Activated T-cell treated with anti-CD3 and anti-CD28 coated beads, Interleukin-2, amount 50 U/mL, for 24 hours (primary cell): ENCODE measurements around the gene AMFR.
"Not testable (repeated sequence)": the region's sequence is repeated elsewhere in the genome, so short reads cannot be mapped to it uniquely, and the experiment has no call there.

ENCODE experiments used
- DNase-seq: peaks from one replicate; pipeline ENCODE4 v3.0.0-alpha.2; 2020
- H3K27ac Mint-ChIP-seq: 2 replicates; pipeline ENCODE4 v1.8.0; 2020; ENCODE audit warnings: mild to moderate bottlenecking, mixed read lengths
- H3K27me3 Mint-ChIP-seq: 2 replicates; pipeline ENCODE4 v1.8.0; 2020; ENCODE audit warnings: mixed read lengths
- H3K36me3 Mint-ChIP-seq: 2 replicates; pipeline ENCODE4 v1.8.0; 2020; ENCODE audit warnings: low read depth, mixed read lengths
- H3K4me1 Mint-ChIP-seq: 2 replicates; pipeline ENCODE4 v1.8.0; 2020; ENCODE audit warnings: low read depth, mixed read lengths
- H3K4me3 Mint-ChIP-seq: 2 replicates; pipeline ENCODE4 v1.8.0; 2020; ENCODE audit warnings: mild to moderate bottlenecking, moderate library complexity, mixed read lengths
- H3K9me3 Mint-ChIP-seq: 2 replicates; pipeline ENCODE4 v1.8.0; 2020; ENCODE audit warnings: mixed read lengths

AMFR gene

GRCh38 chr16:56388209-56388608, 37.1 kb downstream of the AMFR start:
- H3K9me3 Mint-ChIP-seq: peaks cover 6% of the 10 kb centered on the region
- H3K4me3 Mint-ChIP-seq: no peak overlapping the region
- no peaks in the 10 kb centered on the region for H3K27me3 Mint-ChIP-seq
- peaks cover 95% of the 10 kb centered on the region for H3K36me3 Mint-ChIP-seq
- DNase-seq: no peak
- H3K27ac Mint-ChIP-seq: no peak overlapping the region
- no peaks in the 10 kb centered on the region for H3K4me1 Mint-ChIP-seq

GRCh38 chr16:56387396-56387795, 37.9 kb downstream of the AMFR start:
- peaks cover 95% of the 10 kb centered on the region for H3K36me3 Mint-ChIP-seq

GRCh38 chr16:56384074-56384721, 41.1 kb downstream of the AMFR start:
- no peak for DNase-seq
- peaks cover 95% of the 10 kb centered on the region for H3K36me3 Mint-ChIP-seq
- no peaks in the 10 kb centered on the region for H3K27me3 Mint-ChIP-seq
- H3K27ac Mint-ChIP-seq: no peak overlapping the region
- H3K4me3 Mint-ChIP-seq: no peak overlapping the region
- no peaks in the 10 kb centered on the region for H3K4me1 Mint-ChIP-seq
- peaks cover 21% of the 10 kb centered on the region for H3K9me3 Mint-ChIP-seq

More at GRCh38 chr16:56387396-56387795, 37.9 kb downstream of the AMFR start:
- DNase-seq: no peak
- Mint-ChIP-seq H3K27ac (peak overlapping the region; percentile 13), H3K4me1 (no peaks in the 10 kb centered on the region), H3K9me3 (peaks cover 10% of the 10 kb centered on the region), H3K4me3 (no peak overlapping the region), H3K27me3 (no peaks in the 10 kb centered on the region)

GRCh38 chr16:56382901-56383355, 42.4 kb downstream of the AMFR start:
- Mint-ChIP-seq H3K27ac (no peak overlapping the region), H3K4me1 (no peaks in the 10 kb centered on the region)
- DNase-seq: no peak

GRCh38 chr16:56382459-56382858, 42.9 kb downstream of the AMFR start:
- no peak overlapping the region for H3K27ac Mint-ChIP-seq
- H3K4me3 Mint-ChIP-seq: no peak overlapping the region
- H3K4me1 Mint-ChIP-seq: peaks cover 1% of the 10 kb centered on the region
- no peak for DNase-seq
- H3K27me3 Mint-ChIP-seq: no peaks in the 10 kb centered on the region
- peaks cover 21% of the 10 kb centered on the region for H3K9me3 Mint-ChIP-seq
- peaks cover 97% of the 10 kb centered on the region for H3K36me3 Mint-ChIP-seq

More at GRCh38 chr16:56382901-56383355, 42.4 kb downstream of the AMFR start:
- H3K4me3 Mint-ChIP-seq: no peak overlapping the region
- no peaks in the 10 kb centered on the region for H3K27me3 Mint-ChIP-seq
- H3K36me3 Mint-ChIP-seq: peaks cover 97% of the 10 kb centered on the region
- H3K9me3 Mint-ChIP-seq: peaks cover 21% of the 10 kb centered on the region

GRCh38 chr16:56380778-56381485, 44.4 kb downstream of the AMFR start:
- not testable (repeated sequence) for H3K4me3 Mint-ChIP-seq, H3K27me3 Mint-ChIP-seq, H3K4me1 Mint-ChIP-seq, DNase-seq
- Mint-ChIP-seq H3K36me3 (peaks cover 87% of the 10 kb centered on the region), H3K9me3 (peaks cover 21% of the 10 kb centered on the region), H3K27ac (peak overlapping the region; percentile 22)

GRCh38 chr16:56379044-56379443, 46.3 kb downstream of the AMFR start:
- not testable (repeated sequence) for DNase-seq, H3K27me3 Mint-ChIP-seq, H3K4me3 Mint-ChIP-seq, H3K27ac Mint-ChIP-seq
- H3K36me3 Mint-ChIP-seq: peaks cover 80% of the 10 kb centered on the region
- H3K9me3 Mint-ChIP-seq: peaks cover 21% of the 10 kb centered on the region
- peaks cover 12% of the 10 kb centered on the region for H3K4me1 Mint-ChIP-seq

GRCh38 chr16:56375792-56376191, 49.6 kb downstream of the AMFR start:
- Mint-ChIP-seq H3K4me1 (peaks cover 34% of the 10 kb centered on the region), H3K27ac (peak overlapping the region; percentile 22), H3K36me3 (peaks cover 74% of the 10 kb centered on the region)
- H3K9me3 Mint-ChIP-seq, H3K4me3 Mint-ChIP-seq, DNase-seq, H3K27me3 Mint-ChIP-seq: not testable (repeated sequence)

GRCh38 chr16:56373003-56373402, 52.3 kb downstream of the AMFR start:
- no peak for DNase-seq
- H3K4me3 Mint-ChIP-seq: no peak overlapping the region
- no peak overlapping the region for H3K27ac Mint-ChIP-seq
- peaks cover 34% of the 10 kb centered on the region for H3K4me1 Mint-ChIP-seq
- no peaks in the 10 kb centered on the region for H3K27me3 Mint-ChIP-seq
- H3K36me3 Mint-ChIP-seq: peaks cover 68% of the 10 kb centered on the region
- no peaks in the 10 kb centered on the region for H3K9me3 Mint-ChIP-seq

GRCh38 chr16:56372013-56372634, 53.2 kb downstream of the AMFR start:
- peaks cover 68% of the 10 kb centered on the region for H3K36me3 Mint-ChIP-seq
- H3K27ac Mint-ChIP-seq: peak overlapping the region; percentile 24
- H3K4me1 Mint-ChIP-seq: peaks cover 30% of the 10 kb centered on the region
- DNase-seq: peak; percentile 25
- no peak overlapping the region for H3K4me3 Mint-ChIP-seq
- no peaks in the 10 kb centered on the region for H3K9me3 Mint-ChIP-seq
- no peaks in the 10 kb centered on the region for H3K27me3 Mint-ChIP-seq

- peaks cover 74% of the 10 kb centered on the region for H3K36me3 Mint-ChIP-seq
- no peak for DNase-seq
- H3K4me3 Mint-ChIP-seq: no peak overlapping the region
- H3K27ac Mint-ChIP-seq: peak overlapping the region; percentile 72
- H3K27me3 Mint-ChIP-seq: no peaks in the 10 kb centered on the region
- no peaks in the 10 kb centered on the region for H3K9me3 Mint-ChIP-seq
- peaks cover 27% of the 10 kb centered on the region for H3K4me1 Mint-ChIP-seq
These were observed 53.7 kb downstream of the AMFR start for GRCh38 chr16:56371660-56371937.

- Mint-ChIP-seq H3K4me3 (no peak overlapping the region), H3K36me3 (peaks cover 77% of the 10 kb centered on the region), H3K27me3 (no peaks in the 10 kb centered on the region), H3K9me3 (no peaks in the 10 kb centered on the region), H3K4me1 (peaks cover 25% of the 10 kb centered on the region), H3K27ac (peak overlapping the region; percentile 72)
- DNase-seq: no peak
These were observed 54.3 kb downstream of the AMFR start for GRCh38 chr16:56370875-56371659.

- peaks cover 78% of the 10 kb centered on the region for H3K36me3 Mint-ChIP-seq
- peaks cover 22% of the 10 kb centered on the region for H3K4me1 Mint-ChIP-seq
- no peak overlapping the region for H3K4me3 Mint-ChIP-seq
- H3K27me3 Mint-ChIP-seq: no peaks in the 10 kb centered on the region
- no peaks in the 10 kb centered on the region for H3K9me3 Mint-ChIP-seq
- no peak overlapping the region for H3K27ac Mint-ChIP-seq
- no peak for DNase-seq
These were observed 55.0 kb downstream of the AMFR start for GRCh38 chr16:56370185-56370874.

GRCh38 chr16:56369202-56369601, 56.1 kb downstream of the AMFR start:
- peaks cover 22% of the 10 kb centered on the region for H3K4me1 Mint-ChIP-seq
- DNase-seq: no peak
- H3K36me3 Mint-ChIP-seq: peaks cover 83% of the 10 kb centered on the region
- H3K27ac Mint-ChIP-seq: no peak overlapping the region
- H3K27me3 Mint-ChIP-seq: no peaks in the 10 kb centered on the region
- no peak overlapping the region for H3K4me3 Mint-ChIP-seq
- H3K9me3 Mint-ChIP-seq: no peaks in the 10 kb centered on the region
